GM19099 (cell line): ENCODE results near the gene SERPINH1.

ENCODE experiments used
- POLR2A ChIP-seq: IDR thresholded peaks from 3 replicates; pipeline ENCODE4 v1.6.1; 2011; ENCODE audit warnings: low read depth; ENCODE audit not compliant: insufficient read length; ENCODE audit errors: extremely low read depth

Gene SERPINH1

GRCh38 chr11:75562048-75562835 lies at the start of gene SERPINH1:
SERPINH1 (plus strand) TSS chr11:75562253; CDS start chr11:75566350, 4,097 bp downstream.
- peak; percentile 78 for TF ChIP-seq POLR2A

- TF ChIP-seq POLR2A = no peak
Measured at GRCh38 chr11:75513250-75513649, 48.8 kb upstream of the SERPINH1 start.

GRCh38 chr11:75514596-75514995 lies 47.5 kb upstream of the SERPINH1 start:
- no peak for TF ChIP-seq POLR2A

- no peak for TF ChIP-seq POLR2A
Measured at GRCh38 chr11:75516140-75516539, 45.9 kb upstream of the SERPINH1 start.

GRCh38 chr11:75516886-75517285 lies 45.2 kb upstream of the SERPINH1 start:
- no peak for TF ChIP-seq POLR2A

GRCh38 chr11:75518204-75518549 lies 43.9 kb upstream of the SERPINH1 start:
- TF ChIP-seq POLR2A = no peak

GRCh38 chr11:75518771-75519653 lies 43.0 kb upstream of the SERPINH1 start:
- TF ChIP-seq POLR2A = no peak

GRCh38 chr11:75520688-75521087 lies 41.4 kb upstream of the SERPINH1 start:
- no peak for TF ChIP-seq POLR2A

- TF ChIP-seq POLR2A = no peak
Measured at GRCh38 chr11:75522286-75523044, 39.6 kb upstream of the SERPINH1 start.

- no peak for TF ChIP-seq POLR2A
Measured at GRCh38 chr11:75523189-75523588, 38.9 kb upstream of the SERPINH1 start.

- TF ChIP-seq POLR2A = no peak
Measured at GRCh38 chr11:75523811-75524664, 38.0 kb upstream of the SERPINH1 start.

GRCh38 chr11:75524665-75525432 lies 37.2 kb upstream of the SERPINH1 start:
- TF ChIP-seq POLR2A = no peak

- TF ChIP-seq POLR2A = peak; percentile 70
Measured at GRCh38 chr11:75525433-75526191, 36.4 kb upstream of the SERPINH1 start, which contains the start of gene GDPD5. GDPD5 (minus strand) TSS chr11:75525941; CDS start chr11:75477735, 48,206 bp downstream.
